ENCODE measurements around the gene PALMD.

Gene PALMD

GRCh38 chr1:99643021-99643779 lies 2.7 kb upstream of the PALMD start:
- ATAC-seq (no peak), DNase-seq (no peak)
- Mint-ChIP-seq H3K36me3 (ENCODE audit: low read depth) (no peaks in the 10 kb centered on the region), H3K27me3 (peaks cover 12% of the 10 kb centered on the region), H3K4me3 (no peak overlapping the region), H3K9me3 (no peaks in the 10 kb centered on the region), H3K27ac (no peak overlapping the region), H3K4me1 (no peaks in the 10 kb centered on the region)

- H3K36me3 Mint-ChIP-seq (ENCODE audit: low read depth) = no peaks in the 10 kb centered on the region
- no peak overlapping the region for H3K27ac Mint-ChIP-seq
- ATAC-seq (no peak), DNase-seq (no peak)
- H3K9me3 Mint-ChIP-seq = no peaks in the 10 kb centered on the region
- peaks cover 16% of the 10 kb centered on the region for H3K27me3 Mint-ChIP-seq
- H3K4me3 Mint-ChIP-seq = no peak overlapping the region
- H3K4me1 Mint-ChIP-seq = no peaks in the 10 kb centered on the region
Observed at GRCh38 chr1:99644279-99645004, 1.5 kb upstream of the PALMD start.

- no peaks in the 10 kb centered on the region for H3K36me3 Mint-ChIP-seq (ENCODE audit: low read depth)
- no peaks in the 10 kb centered on the region for H3K9me3 Mint-ChIP-seq
- no peaks in the 10 kb centered on the region for H3K4me1 Mint-ChIP-seq
- ATAC-seq (no peak), DNase-seq (no peak)
- H3K27me3 Mint-ChIP-seq = peaks cover 17% of the 10 kb centered on the region
- H3K27ac Mint-ChIP-seq = no peak overlapping the region
- H3K4me3 Mint-ChIP-seq = no peak overlapping the region
Observed at GRCh38 chr1:99645203-99645602, 710 bp upstream of the PALMD start.

GRCh38 chr1:99646868-99647267 lies 955 bp downstream of the PALMD start:
- no peaks in the 10 kb centered on the region for H3K36me3 Mint-ChIP-seq (ENCODE audit: low read depth)
- DNase-seq (no peak), ATAC-seq (no peak)
- H3K9me3 Mint-ChIP-seq = no peaks in the 10 kb centered on the region
- H3K27me3 Mint-ChIP-seq = peaks cover 20% of the 10 kb centered on the region
- no peaks in the 10 kb centered on the region for H3K4me1 Mint-ChIP-seq
- no peak overlapping the region for H3K27ac Mint-ChIP-seq
- no peak overlapping the region for H3K4me3 Mint-ChIP-seq

- Mint-ChIP-seq H3K36me3 (ENCODE audit: low read depth) (no peaks in the 10 kb centered on the region), H3K27ac (no peak overlapping the region), H3K27me3 (peaks cover 20% of the 10 kb centered on the region), H3K9me3 (no peaks in the 10 kb centered on the region), H3K4me1 (no peaks in the 10 kb centered on the region), H3K4me3 (no peak overlapping the region)
- ATAC-seq (no peak), DNase-seq (no peak)
Observed at GRCh38 chr1:99647490-99647889, 1.6 kb downstream of the PALMD start.

- H3K27me3 Mint-ChIP-seq = peaks cover 22% of the 10 kb centered on the region
- H3K36me3 Mint-ChIP-seq (ENCODE audit: low read depth) = no peaks in the 10 kb centered on the region
- no peaks in the 10 kb centered on the region for H3K9me3 Mint-ChIP-seq
- no peak overlapping the region for H3K4me3 Mint-ChIP-seq
- no peaks in the 10 kb centered on the region for H3K4me1 Mint-ChIP-seq
- DNase-seq (no peak), ATAC-seq (no peak)
- no peak overlapping the region for H3K27ac Mint-ChIP-seq
Observed at GRCh38 chr1:99648107-99648506, 2.2 kb downstream of the PALMD start.

GRCh38 chr1:99650030-99650429 lies 4.1 kb downstream of the PALMD start:
- no peak for ATAC-seq
- no peaks in the 10 kb centered on the region for H3K9me3 Mint-ChIP-seq
- no peak for DNase-seq
- H3K36me3 Mint-ChIP-seq (ENCODE audit: low read depth) = no peaks in the 10 kb centered on the region
- H3K4me1 Mint-ChIP-seq = no peaks in the 10 kb centered on the region
- H3K27ac Mint-ChIP-seq = no peak overlapping the region
- no peak overlapping the region for H3K4me3 Mint-ChIP-seq
- H3K27me3 Mint-ChIP-seq = peaks cover 22% of the 10 kb centered on the region

GRCh38 chr1:99650773-99651437 lies 5.0 kb downstream of the PALMD start:
- Mint-ChIP-seq H3K4me1 (no peaks in the 10 kb centered on the region), H3K4me3 (no peak overlapping the region), H3K27me3 (peaks cover 19% of the 10 kb centered on the region), H3K27ac (no peak overlapping the region), H3K36me3 (ENCODE audit: low read depth) (no peaks in the 10 kb centered on the region), H3K9me3 (no peaks in the 10 kb centered on the region)
- DNase-seq (no peak), ATAC-seq (no peak)

GRCh38 chr1:99652881-99653281 lies 7.0 kb downstream of the PALMD start:
- Mint-ChIP-seq H3K27ac (no peak overlapping the region), H3K36me3 (ENCODE audit: low read depth) (no peaks in the 10 kb centered on the region)

GRCh38 chr1:99655376-99655775 lies 9.5 kb downstream of the PALMD start:
- Mint-ChIP-seq H3K27ac (no peak overlapping the region), H3K4me3 (no peak overlapping the region), H3K27me3 (peaks cover 3% of the 10 kb centered on the region), H3K4me1 (no peaks in the 10 kb centered on the region), H3K36me3 (ENCODE audit: low read depth) (no peaks in the 10 kb centered on the region), H3K9me3 (no peaks in the 10 kb centered on the region)
- DNase-seq (no peak), ATAC-seq (no peak)

More at GRCh38 chr1:99652881-99653281, 7.0 kb downstream of the PALMD start:
- H3K9me3 Mint-ChIP-seq = no peaks in the 10 kb centered on the region
- no peaks in the 10 kb centered on the region for H3K4me1 Mint-ChIP-seq
- no peak overlapping the region for H3K4me3 Mint-ChIP-seq
- no peak for ATAC-seq
- H3K27me3 Mint-ChIP-seq = peaks cover 11% of the 10 kb centered on the region
- no peak for DNase-seq

GRCh38 chr1:99656701-99657100 lies 10.8 kb downstream of the PALMD start:
- DNase-seq = no peak
- ATAC-seq = no peak
- no peaks in the 10 kb centered on the region for H3K9me3 Mint-ChIP-seq

GRCh38 chr1:99657213-99658030 lies 11.5 kb downstream of the PALMD start:
- Mint-ChIP-seq H3K4me3 (no peak overlapping the region), H3K4me1 (no peaks in the 10 kb centered on the region), H3K36me3 (ENCODE audit: low read depth) (no peaks in the 10 kb centered on the region), H3K27me3 (peaks cover 2% of the 10 kb centered on the region), H3K9me3 (no peaks in the 10 kb centered on the region), H3K27ac (no peak overlapping the region)
- DNase-seq (no peak), ATAC-seq (no peak)

More at GRCh38 chr1:99656701-99657100, 10.8 kb downstream of the PALMD start:
- Mint-ChIP-seq H3K27me3 (peaks cover 2% of the 10 kb centered on the region), H3K36me3 (ENCODE audit: low read depth) (no peaks in the 10 kb centered on the region), H3K27ac (no peak overlapping the region), H3K4me1 (no peaks in the 10 kb centered on the region), H3K4me3 (no peak overlapping the region)

- H3K36me3 Mint-ChIP-seq (ENCODE audit: low read depth) = no peaks in the 10 kb centered on the region
- H3K27ac Mint-ChIP-seq = no peak overlapping the region
- ATAC-seq = no peak
- no peak for DNase-seq
- H3K4me1 Mint-ChIP-seq = no peaks in the 10 kb centered on the region
- peaks cover under 1% of the 10 kb centered on the region for H3K27me3 Mint-ChIP-seq
- H3K9me3 Mint-ChIP-seq = no peaks in the 10 kb centered on the region
- H3K4me3 Mint-ChIP-seq = no peak overlapping the region
Observed at GRCh38 chr1:99658031-99658290, 12.0 kb downstream of the PALMD start.

- H3K27ac Mint-ChIP-seq = no peak overlapping the region
- ATAC-seq = no peak
- no peaks in the 10 kb centered on the region for H3K9me3 Mint-ChIP-seq
Observed at GRCh38 chr1:99659755-99660210, 13.9 kb downstream of the PALMD start.

More at GRCh38 chr1:99659755-99660210, 13.9 kb downstream of the PALMD start:
- DNase-seq = no peak
- Mint-ChIP-seq H3K4me1 (no peaks in the 10 kb centered on the region), H3K36me3 (ENCODE audit: low read depth) (no peaks in the 10 kb centered on the region), H3K4me3 (no peak overlapping the region), H3K27me3 (peaks cover 2% of the 10 kb centered on the region)
